NT2/D1 (cell line): ENCODE data around the gene VLDLR.

Source experiments
- SUZ12 ChIP-seq: IDR thresholded peaks from 2 replicates; pipeline ENCODE4 v1.6.1; 2011; ENCODE audit not compliant: insufficient read length, insufficient read depth; ENCODE audit errors: extremely low read depth
- YY1 ChIP-seq: IDR thresholded peaks from 2 replicates; pipeline ENCODE4 v1.6.1; 2011; ENCODE audit not compliant: insufficient read length, insufficient read depth

DNA sequence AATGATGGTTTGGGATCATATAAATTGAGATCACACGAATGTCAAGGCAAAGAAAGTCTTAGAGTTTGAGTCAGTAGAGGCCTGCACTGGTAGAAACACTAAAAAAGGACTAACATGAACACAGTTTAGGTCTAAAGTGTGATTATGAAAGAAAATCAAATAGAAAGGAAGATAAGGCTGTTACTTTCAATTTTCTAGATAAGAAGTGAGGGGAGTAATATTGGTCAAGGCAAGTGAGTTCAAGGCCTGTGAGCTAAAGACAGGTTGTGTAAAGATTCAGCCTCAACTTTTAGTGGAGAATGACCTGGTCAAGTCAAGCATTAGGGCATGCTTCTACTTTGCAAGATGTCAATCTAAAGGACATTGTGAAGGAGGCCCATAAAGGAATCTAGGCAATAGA is 19.0 kb downstream of the VLDLR start:
- TF ChIP-seq YY1 (no peak), SUZ12 (no peak)
